ENCODE measurements around the gene CEP76.
A peak's percentile ranks its signal among the peaks of the same experiment; 100 is the strongest.

The CEP76 gene
- total RNA-seq: 15.3 to 19.5 reads per million in 2 donors

GRCh38 chr18:12702221-12703095 is at the start of gene CEP76, which contains the start of gene PSMG2:
CEP76 (minus strand) TSS chr18:12702723; CDS start chr18:12702548, 175 bp downstream.
PSMG2 (plus strand) TSS chr18:12703042; CDS start chr18:12703108, 66 bp downstream.
- DNase-seq: peak; percentile 62 to 91 (median 78)

- no peak for DNase-seq
Observed at GRCh38 chr18:12751891-12752290, 49.4 kb upstream of the CEP76 start.

- DNase-seq: no peak
Observed at GRCh38 chr18:12751503-12751884, 49.0 kb upstream of the CEP76 start.

GRCh38 chr18:12750715-12751502 is 48.4 kb upstream of the CEP76 start:
- no peak for DNase-seq

GRCh38 chr18:12750076-12750714 is 47.7 kb upstream of the CEP76 start:
- peak in 1 of 5 experiments; percentile 58 for DNase-seq

GRCh38 chr18:12749121-12749520 is 46.6 kb upstream of the CEP76 start:
- DNase-seq: no peak

GRCh38 chr18:12748671-12749070 is 46.1 kb upstream of the CEP76 start:
- DNase-seq: no peak

GRCh38 chr18:12747530-12748315 is 45.2 kb upstream of the CEP76 start:
- DNase-seq: no peak

- DNase-seq: no peak
Observed at GRCh38 chr18:12745095-12745795, 42.7 kb upstream of the CEP76 start.

GRCh38 chr18:12744103-12744502 is 41.6 kb upstream of the CEP76 start:
- peak in 2 of 5 experiments; percentile 10 to 64 for DNase-seq

- DNase-seq: no peak
Observed at GRCh38 chr18:12742453-12742852, 39.9 kb upstream of the CEP76 start.

GRCh38 chr18:12741351-12741750 is 38.8 kb upstream of the CEP76 start:
- DNase-seq: peak in 1 of 5 experiments; percentile 55

GRCh38 chr18:12737243-12737902 is 34.9 kb upstream of the CEP76 start:
- no peak for DNase-seq

GRCh38 chr18:12726774-12727550 is 24.4 kb upstream of the CEP76 start:
- DNase-seq: peak in 4 of 5 experiments; percentile 16 to 57 (median 32)

- DNase-seq: no peak
Observed at GRCh38 chr18:12726331-12726730, 23.8 kb upstream of the CEP76 start.

GRCh38 chr18:12722731-12723130 is 20.2 kb upstream of the CEP76 start:
- no peak for DNase-seq

GRCh38 chr18:12721495-12722275 is 19.2 kb upstream of the CEP76 start:
- DNase-seq: peak in 1 of 5 experiments; percentile 13

- DNase-seq: no peak
Observed at GRCh38 chr18:12711446-12711845, 8.9 kb upstream of the CEP76 start.

- peak in 1 of 5 experiments; percentile 41 for DNase-seq
Observed at GRCh38 chr18:12703664-12704063, 1.1 kb upstream of the CEP76 start.
